ENCODE measurements around the gene SAA2. TPM values are rescaled to one million over a fixed set of nuclear protein-coding genes. Genes with fewer than 3 reads are reported as not detected.

SAA2 gene
- total and polyA plus RNA-seq, 3 donors from 2014 or later: 1.7 to 2.4 (median 2.1) TPM

DNA sequence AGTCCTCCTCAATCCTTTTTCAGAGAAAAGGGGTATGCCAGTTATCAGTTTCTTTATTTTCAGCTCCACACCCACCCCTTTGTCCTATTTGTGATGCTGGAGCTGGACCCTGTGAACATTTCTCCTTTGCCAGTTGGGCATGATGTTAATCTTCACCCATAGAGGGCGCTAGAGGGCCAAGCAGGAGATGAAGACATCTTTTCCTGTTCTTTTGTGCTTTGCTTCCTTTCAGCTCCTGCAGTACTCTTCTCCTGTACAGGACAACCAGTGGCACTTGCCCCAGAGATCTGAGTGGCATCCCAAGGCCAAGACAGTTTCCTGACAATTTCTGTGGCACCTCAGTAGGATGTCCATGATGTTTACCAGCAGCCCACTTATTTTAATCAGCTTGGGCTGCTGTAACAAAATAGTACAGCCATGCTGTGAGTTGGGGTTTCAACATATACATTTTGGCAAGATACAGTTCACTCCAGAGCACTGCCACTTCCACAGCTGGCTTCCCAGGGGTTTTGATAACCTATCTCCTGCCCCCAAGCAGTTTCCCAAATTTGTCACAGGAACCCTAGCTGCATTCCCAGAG, 4.6 kb downstream of the SAA2 start:
- Histone ChIP-seq H3K27me3 (no peaks in the 10 kb centered on the region), H3K9me3 (no peaks in the 10 kb centered on the region), H3K4me1 (no peaks in the 10 kb centered on the region), H3K36me3 (ENCODE audit: low read depth, missing control alignments) (no peaks in the 10 kb centered on the region), H3K4me3 (no peak overlapping the region), H3K27ac (no peak overlapping the region)
- intact Hi-C loops (cut with DNase I; ENCODE audit: low total_unique reads): no loop called here
- 13 to 29% methylated on average over 1 of the region's 1 CpG for WGBS, 2 donors
- DNase-seq: peak; percentile 76
- no peak for TF ChIP-seq POLR2A (IDR thresholded peaks at IDR 0.05)
- TF ChIP-seq, protein P1, sequence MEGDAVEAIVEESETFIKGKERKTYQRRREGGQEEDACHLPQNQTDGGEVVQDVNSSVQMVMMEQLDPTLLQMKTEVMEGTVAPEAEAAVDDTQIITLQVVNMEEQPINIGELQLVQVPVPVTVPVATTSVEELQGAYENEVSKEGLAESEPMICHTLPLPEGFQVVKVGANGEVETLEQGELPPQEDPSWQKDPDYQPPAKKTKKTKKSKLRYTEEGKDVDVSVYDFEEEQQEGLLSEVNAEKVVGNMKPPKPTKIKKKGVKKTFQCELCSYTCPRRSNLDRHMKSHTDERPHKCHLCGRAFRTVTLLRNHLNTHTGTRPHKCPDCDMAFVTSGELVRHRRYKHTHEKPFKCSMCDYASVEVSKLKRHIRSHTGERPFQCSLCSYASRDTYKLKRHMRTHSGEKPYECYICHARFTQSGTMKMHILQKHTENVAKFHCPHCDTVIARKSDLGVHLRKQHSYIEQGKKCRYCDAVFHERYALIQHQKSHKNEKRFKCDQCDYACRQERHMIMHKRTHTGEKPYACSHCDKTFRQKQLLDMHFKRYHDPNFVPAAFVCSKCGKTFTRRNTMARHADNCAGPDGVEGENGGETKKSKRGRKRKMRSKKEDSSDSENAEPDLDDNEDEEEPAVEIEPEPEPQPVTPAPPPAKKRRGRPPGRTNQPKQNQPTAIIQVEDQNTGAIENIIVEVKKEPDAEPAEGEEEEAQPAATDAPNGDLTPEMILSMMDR (IDR thresholded peaks at IDR 0.05): peak; percentile 44 to 80 (median 55)

DNA sequence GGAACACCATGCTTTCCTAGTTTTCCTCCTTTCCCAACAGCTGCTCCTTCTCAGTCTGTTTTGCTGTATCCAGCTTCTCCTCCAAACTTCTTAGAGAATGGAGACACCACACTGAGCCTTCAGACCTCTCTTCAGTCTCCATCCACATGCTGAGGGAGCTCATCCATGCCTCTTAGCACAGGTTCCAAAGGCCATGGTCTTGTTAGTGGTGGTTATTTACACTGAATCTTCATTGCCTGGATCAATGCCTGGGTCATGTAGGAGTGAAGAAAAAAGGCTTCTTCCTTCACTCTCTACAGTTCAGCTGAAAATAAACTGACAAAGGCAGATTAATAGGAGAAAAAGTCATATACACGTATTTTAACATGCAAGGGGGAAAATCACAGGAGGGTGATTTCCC, 8.8 kb downstream of the SAA2 start:
- H3K27me3 ChIP-seq: no peaks in the 10 kb centered on the region

DNA sequence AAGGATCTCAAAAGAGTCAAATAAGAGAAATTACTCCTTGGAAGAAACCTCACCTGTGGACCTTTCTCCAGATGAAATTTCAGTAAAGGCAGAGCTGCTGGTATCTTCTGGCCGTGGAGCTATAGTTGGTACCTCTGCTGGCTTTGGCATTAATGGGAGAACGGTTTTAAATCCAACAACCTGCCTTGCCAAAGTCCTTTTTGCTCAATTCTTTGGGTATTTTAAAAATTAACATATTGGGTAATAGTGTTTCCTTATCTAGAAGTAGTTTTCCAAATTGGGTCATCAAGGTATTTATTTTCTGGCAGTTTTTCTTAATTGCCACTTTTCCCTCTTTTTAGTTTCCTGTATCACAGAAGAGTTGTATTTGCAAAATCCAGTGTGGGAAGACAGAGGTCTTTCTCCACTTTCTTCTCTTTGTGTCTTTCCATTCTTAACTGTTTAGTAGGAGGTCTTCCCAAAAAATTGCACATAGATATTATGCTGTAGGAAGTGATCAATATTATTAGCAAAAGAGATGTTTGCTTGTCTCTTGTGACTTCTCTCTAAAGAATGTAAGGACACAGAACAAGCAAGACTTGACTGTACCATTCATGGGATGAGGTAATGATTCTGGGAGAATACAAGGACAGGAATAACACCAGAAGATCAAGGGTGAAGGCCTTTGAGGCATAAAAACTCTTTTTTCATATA, 11.7 kb downstream of the SAA2 start, which contains the start of gene SAA4:
SAA4 (minus strand) TSS at position 139 of the 693 bp plus-strand sequence. CDS start 876 bp downstream, outside the sequence.
- intact Hi-C loops (cut with DNase I; ENCODE audit: low total_unique reads): no loop called here
- WGBS, 2 donors: 77 to 87% methylated on average over 2 of the region's 2 CpGs
- DNase-seq: no peak
- no peaks in the 10 kb centered on the region for H3K36me3 ChIP-seq (ENCODE audit: low read depth, missing control alignments)
- no peak within 1 kb of the TSS for H3K4me3 ChIP-seq
- TF ChIP-seq, protein P1 (IDR thresholded peaks at IDR 0.05): no peak
- no peak for TF ChIP-seq POLR2A (IDR thresholded peaks at IDR 0.05)
- no peaks in the 10 kb centered on the region for H3K9me3 ChIP-seq
- H3K4me1 ChIP-seq: no peaks in the 10 kb centered on the region
- H3K27ac ChIP-seq: no peak within 1 kb of the TSS
- no peaks in the 10 kb centered on the region for H3K27me3 ChIP-seq

More for the DNA sequence above, 8.8 kb downstream of the SAA2 start:
- DNase-seq: no peak
- Histone ChIP-seq H3K9me3 (no peaks in the 10 kb centered on the region), H3K27ac (no peak overlapping the region), H3K4me3 (no peak overlapping the region), H3K4me1 (no peaks in the 10 kb centered on the region), H3K36me3 (ENCODE audit: low read depth, missing control alignments) (no peaks in the 10 kb centered on the region)
- WGBS, 2 donors: 72 to 88% methylated on average over 1 of the region's 1 CpG
- no peak for TF ChIP-seq POLR2A (IDR thresholded peaks at IDR 0.05)
- TF ChIP-seq, protein P1 (IDR thresholded peaks at IDR 0.05): no peak
- intact Hi-C loops (cut with DNase I; ENCODE audit: low total_unique reads): no loop called here

DNA sequence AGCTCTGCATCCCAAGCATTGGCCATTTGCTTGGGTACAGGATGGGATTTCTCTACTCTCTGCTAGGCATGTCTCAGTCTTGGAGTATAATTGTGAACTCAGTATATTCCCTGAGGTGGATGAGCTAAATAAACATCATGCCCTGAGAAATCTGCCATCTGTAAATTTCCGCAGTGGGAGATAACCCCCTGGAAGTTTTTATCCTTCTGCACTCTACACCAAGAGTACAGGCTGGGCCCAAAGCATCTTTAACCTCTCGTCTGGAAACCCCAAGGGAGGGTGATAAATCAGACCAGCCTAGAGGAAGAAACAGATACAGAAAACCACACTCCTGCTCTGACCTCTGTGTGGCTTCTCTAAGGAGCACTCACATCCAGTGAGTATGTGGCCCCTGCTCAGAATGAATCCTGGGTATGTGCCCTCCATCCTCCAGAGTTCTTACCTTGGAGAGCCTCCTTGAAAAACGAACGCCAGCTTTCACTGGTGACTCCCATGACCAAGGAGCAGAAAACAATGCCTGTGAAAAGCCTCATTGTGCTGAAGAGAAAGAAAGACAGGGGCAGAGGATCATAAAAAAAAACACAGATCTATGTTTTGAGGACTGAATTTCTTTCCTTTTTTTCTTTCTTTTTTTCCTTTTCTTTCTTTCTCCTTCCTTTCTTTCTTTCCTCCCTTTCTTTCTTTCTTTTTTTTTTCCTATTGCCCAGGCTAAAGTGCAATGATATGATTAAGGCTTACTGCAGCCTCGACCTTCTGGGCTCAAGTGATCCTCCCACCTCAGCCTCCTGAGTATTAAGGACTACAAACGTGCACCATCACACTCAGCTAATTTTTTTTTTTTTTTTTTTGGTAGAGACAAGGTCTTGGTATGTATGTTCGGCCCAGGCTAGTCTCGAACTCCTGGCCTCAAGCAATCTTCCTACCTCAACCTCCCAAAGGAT, 12.8 kb downstream of the SAA2 start:
- no peak overlapping the region for H3K4me3 ChIP-seq
- no peak for DNase-seq
- intact Hi-C loops (cut with DNase I; ENCODE audit: low total_unique reads): no loop called here
- no peak overlapping the region for H3K27ac ChIP-seq
- H3K9me3 ChIP-seq: no peaks in the 10 kb centered on the region
- TF ChIP-seq POLR2A (IDR thresholded peaks at IDR 0.05): no peak
- TF ChIP-seq, protein P1 (IDR thresholded peaks at IDR 0.05): no peak
- H3K27me3 ChIP-seq: no peaks in the 10 kb centered on the region
- WGBS, 2 donors: 58 to 61% methylated on average over 8 of the region's 8 CpGs
- no peaks in the 10 kb centered on the region for H3K36me3 ChIP-seq (ENCODE audit: low read depth, missing control alignments)
- H3K4me1 ChIP-seq: no peaks in the 10 kb centered on the region
